ENCODE results near the gene OSBPL3. TPM values are rescaled to one million over a fixed set of nuclear protein-coding genes. Genes with fewer than 3 reads are reported as not detected.

OSBPL3 gene
- polyA plus RNA-seq, 1 of the 3 experiments (the other 2 are of a cell fraction), result 23.2 TPM

DNA sequence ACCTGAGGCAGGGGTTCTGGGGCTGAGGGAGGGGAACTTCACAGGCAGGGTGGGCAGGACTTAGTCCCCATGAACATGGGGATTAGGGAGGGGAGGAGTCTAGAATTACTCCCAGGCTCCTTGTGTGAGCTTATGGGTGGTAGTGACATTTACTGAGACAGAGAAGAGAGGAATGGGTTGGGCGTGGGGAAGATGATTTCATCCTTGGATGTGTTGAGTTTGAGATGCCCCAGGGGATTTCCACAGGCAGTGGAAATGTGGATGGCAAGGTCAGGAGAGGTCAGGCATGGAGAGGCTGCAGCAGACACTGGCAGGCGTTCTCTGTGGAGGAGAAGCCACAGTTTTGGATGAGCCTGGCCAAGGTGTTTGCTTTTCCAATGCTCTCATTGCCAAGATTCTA is 196.3 kb downstream of the OSBPL3 start:
- peaks cover 0 to 15% of the 10 kb centered on the region in 2 experiments; a peak in 1 of 4 replicates for H3K4me1 ChIP-seq (ENCODE audit: control insufficient read depth in 1 of 2, insufficient read depth in 2 of 2, low read depth in 1 of 2, low read length in 1 of 2)
- POLR2A ChIA-PET, result no interaction called here
- no peaks in the 10 kb centered on the region for H3K27me3 ChIP-seq (ENCODE audit: insufficient read depth)
- no peak overlapping the region for H2AFZ ChIP-seq (ENCODE audit: low read depth)
- H3K9ac ChIP-seq, result no peak overlapping the region
- WGBS (ENCODE audit: low lambda C conversion rate), result 76% methylated on average over 2 of the region's 2 CpGs
- no peaks in the 10 kb centered on the region for H3K79me2 ChIP-seq (ENCODE audit: insufficient read depth)
- no peak overlapping the region for H3K4me2 ChIP-seq
- no peaks in the 10 kb centered on the region for H3K9me3 ChIP-seq
- no peak overlapping the region for H3K27ac ChIP-seq (ENCODE audit: low read depth in 2 of 2, low read length in 1 of 2)
- no peak for DNase-seq
- TF ChIP-seq TAF1 (IDR thresholded peaks at IDR 0.05; ENCODE audit: borderline replicate concordance, low read depth, low read length) (no peak), GABPA (IDR thresholded peaks at IDR 0.05; ENCODE audit: low read depth) (no peak), FOSL2 (IDR thresholded peaks at IDR 0.05; ENCODE audit: borderline replicate concordance, low read depth) (no peak), GATA2 (CRISPR knock-in tag; IDR thresholded peaks at IDR 0.05) (no peak), SMC3 (IDR thresholded peaks at IDR 0.05; ENCODE audit: low read depth, low read length) (no peak), MXI1 (IDR thresholded peaks at IDR 0.05; ENCODE audit: low read depth, low read length) (no peak)
- TF ChIP-seq, protein P1, sequence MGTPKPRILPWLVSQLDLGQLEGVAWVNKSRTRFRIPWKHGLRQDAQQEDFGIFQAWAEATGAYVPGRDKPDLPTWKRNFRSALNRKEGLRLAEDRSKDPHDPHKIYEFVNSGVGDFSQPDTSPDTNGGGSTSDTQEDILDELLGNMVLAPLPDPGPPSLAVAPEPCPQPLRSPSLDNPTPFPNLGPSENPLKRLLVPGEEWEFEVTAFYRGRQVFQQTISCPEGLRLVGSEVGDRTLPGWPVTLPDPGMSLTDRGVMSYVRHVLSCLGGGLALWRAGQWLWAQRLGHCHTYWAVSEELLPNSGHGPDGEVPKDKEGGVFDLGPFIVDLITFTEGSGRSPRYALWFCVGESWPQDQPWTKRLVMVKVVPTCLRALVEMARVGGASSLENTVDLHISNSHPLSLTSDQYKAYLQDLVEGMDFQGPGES (IDR thresholded peaks at IDR 0.05; ENCODE audit: low read depth, low read length), result no peak
- TF ChIP-seq, protein P2, sequence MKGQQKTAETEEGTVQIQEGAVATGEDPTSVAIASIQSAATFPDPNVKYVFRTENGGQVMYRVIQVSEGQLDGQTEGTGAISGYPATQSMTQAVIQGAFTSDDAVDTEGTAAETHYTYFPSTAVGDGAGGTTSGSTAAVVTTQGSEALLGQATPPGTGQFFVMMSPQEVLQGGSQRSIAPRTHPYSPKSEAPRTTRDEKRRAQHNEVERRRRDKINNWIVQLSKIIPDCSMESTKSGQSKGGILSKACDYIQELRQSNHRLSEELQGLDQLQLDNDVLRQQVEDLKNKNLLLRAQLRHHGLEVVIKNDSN (IDR thresholded peaks at IDR 0.05; ENCODE audit: borderline replicate concordance, low read depth), result no peak
- TF ChIP-seq, protein P3, sequence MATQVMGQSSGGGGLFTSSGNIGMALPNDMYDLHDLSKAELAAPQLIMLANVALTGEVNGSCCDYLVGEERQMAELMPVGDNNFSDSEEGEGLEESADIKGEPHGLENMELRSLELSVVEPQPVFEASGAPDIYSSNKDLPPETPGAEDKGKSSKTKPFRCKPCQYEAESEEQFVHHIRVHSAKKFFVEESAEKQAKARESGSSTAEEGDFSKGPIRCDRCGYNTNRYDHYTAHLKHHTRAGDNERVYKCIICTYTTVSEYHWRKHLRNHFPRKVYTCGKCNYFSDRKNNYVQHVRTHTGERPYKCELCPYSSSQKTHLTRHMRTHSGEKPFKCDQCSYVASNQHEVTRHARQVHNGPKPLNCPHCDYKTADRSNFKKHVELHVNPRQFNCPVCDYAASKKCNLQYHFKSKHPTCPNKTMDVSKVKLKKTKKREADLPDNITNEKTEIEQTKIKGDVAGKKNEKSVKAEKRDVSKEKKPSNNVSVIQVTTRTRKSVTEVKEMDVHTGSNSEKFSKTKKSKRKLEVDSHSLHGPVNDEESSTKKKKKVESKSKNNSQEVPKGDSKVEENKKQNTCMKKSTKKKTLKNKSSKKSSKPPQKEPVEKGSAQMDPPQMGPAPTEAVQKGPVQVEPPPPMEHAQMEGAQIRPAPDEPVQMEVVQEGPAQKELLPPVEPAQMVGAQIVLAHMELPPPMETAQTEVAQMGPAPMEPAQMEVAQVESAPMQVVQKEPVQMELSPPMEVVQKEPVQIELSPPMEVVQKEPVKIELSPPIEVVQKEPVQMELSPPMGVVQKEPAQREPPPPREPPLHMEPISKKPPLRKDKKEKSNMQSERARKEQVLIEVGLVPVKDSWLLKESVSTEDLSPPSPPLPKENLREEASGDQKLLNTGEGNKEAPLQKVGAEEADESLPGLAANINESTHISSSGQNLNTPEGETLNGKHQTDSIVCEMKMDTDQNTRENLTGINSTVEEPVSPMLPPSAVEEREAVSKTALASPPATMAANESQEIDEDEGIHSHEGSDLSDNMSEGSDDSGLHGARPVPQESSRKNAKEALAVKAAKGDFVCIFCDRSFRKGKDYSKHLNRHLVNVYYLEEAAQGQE (IDR thresholded peaks at IDR 0.05; ENCODE audit: low read depth, low read length), result no peak
- H3K9me2 ChIP-seq, result no peaks in the 10 kb centered on the region
- CTCF ChIA-PET, result interaction anchor here (1.0 to 3.4 kb wide), 4 partner anchors 15 to 315 kb away, joined by 3 to 10 read pairs (median 4); no protein-coding TSS in a partner anchor
- H3F3A ChIP-seq (replicated peaks; ENCODE audit: insufficient read depth), result peaks cover 4% of the 10 kb centered on the region
- no peak overlapping the region for H3K4me3 ChIP-seq (ENCODE audit: low read depth in 2 of 2, low read length in 1 of 2)
- no peaks in the 10 kb centered on the region for H3K36me3 ChIP-seq (replicated peaks in 1 of 2; ENCODE audit: control insufficient read depth in 1 of 2, insufficient read depth in 2 of 2, low read length in 1 of 2)
- no peaks in the 10 kb centered on the region for H4K20me1 ChIP-seq (ENCODE audit: insufficient read depth)

DNA sequence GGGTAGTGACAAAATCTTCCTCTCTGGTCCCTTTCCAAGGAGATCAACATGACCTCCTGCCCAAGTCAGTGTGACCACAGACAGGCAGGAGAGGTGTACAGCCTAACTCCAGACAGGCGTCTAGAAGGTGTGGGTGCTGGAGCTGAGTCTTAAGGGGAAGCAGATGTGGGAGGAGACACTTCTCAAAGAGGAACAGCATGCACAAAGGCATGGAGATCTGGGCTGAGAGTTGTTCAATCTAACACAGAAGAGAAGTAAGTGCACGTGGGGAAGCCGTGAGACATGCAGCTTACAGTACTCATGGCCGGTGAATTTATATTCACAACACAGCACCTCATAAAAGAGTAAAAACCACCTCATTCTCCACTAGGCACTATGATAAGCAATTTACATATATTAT is 198.9 kb downstream of the OSBPL3 start:
- no peak overlapping the region for H3K4me2 ChIP-seq
- CTCF ChIA-PET, result interaction anchor here (1.2 kb wide), 1 partner anchor 313 kb away, joined by 4 read pairs; no protein-coding TSS in a partner anchor
- no peak overlapping the region for H3K27ac ChIP-seq (ENCODE audit: low read depth in 2 of 2, low read length in 1 of 2)
- TF ChIP-seq, protein P4, sequence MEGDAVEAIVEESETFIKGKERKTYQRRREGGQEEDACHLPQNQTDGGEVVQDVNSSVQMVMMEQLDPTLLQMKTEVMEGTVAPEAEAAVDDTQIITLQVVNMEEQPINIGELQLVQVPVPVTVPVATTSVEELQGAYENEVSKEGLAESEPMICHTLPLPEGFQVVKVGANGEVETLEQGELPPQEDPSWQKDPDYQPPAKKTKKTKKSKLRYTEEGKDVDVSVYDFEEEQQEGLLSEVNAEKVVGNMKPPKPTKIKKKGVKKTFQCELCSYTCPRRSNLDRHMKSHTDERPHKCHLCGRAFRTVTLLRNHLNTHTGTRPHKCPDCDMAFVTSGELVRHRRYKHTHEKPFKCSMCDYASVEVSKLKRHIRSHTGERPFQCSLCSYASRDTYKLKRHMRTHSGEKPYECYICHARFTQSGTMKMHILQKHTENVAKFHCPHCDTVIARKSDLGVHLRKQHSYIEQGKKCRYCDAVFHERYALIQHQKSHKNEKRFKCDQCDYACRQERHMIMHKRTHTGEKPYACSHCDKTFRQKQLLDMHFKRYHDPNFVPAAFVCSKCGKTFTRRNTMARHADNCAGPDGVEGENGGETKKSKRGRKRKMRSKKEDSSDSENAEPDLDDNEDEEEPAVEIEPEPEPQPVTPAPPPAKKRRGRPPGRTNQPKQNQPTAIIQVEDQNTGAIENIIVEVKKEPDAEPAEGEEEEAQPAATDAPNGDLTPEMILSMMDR (IDR thresholded peaks at IDR 0.05), result no peak
- TF ChIP-seq YY1 (IDR thresholded peaks at IDR 0.05; ENCODE audit: low read depth) (no peak), GATA2 (CRISPR knock-in tag; IDR thresholded peaks at IDR 0.05) (no peak), ELF1 (IDR thresholded peaks at IDR 0.05) (no peak), RAD21 (IDR thresholded peaks at IDR 0.05; ENCODE audit: low read length) (no peak), MEF2A (IDR thresholded peaks at IDR 0.05; ENCODE audit: borderline replicate concordance, low read depth) (no peak), SIN3A (IDR thresholded peaks at IDR 0.05; ENCODE audit: borderline replicate concordance, low read depth, low read length) (no peak), RXRA (IDR thresholded peaks at IDR 0.05; ENCODE audit: borderline replicate concordance, low read depth) (no peak), SMC3 (IDR thresholded peaks at IDR 0.05; ENCODE audit: low read depth, low read length) (no peak), EZH2phosphoT487 (IDR thresholded peaks at IDR 0.05; ENCODE audit: borderline replicate concordance, low read depth) (no peak), FOXM1 (IDR thresholded peaks at IDR 0.05; ENCODE audit: low read depth) (no peak)
- TF ChIP-seq, protein P5, sequence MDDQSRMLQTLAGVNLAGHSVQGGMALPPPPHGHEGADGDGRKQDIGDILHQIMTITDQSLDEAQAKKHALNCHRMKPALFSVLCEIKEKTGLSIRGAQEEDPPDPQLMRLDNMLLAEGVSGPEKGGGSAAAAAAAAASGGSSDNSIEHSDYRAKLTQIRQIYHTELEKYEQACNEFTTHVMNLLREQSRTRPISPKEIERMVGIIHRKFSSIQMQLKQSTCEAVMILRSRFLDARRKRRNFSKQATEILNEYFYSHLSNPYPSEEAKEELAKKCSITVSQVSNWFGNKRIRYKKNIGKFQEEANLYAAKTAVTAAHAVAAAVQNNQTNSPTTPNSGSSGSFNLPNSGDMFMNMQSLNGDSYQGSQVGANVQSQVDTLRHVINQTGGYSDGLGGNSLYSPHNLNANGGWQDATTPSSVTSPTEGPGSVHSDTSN (IDR thresholded peaks at IDR 0.05), result no peak
- TF ChIP-seq, protein P6, sequence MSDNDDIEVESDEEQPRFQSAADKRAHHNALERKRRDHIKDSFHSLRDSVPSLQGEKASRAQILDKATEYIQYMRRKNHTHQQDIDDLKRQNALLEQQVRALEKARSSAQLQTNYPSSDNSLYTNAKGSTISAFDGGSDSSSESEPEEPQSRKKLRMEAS (IDR thresholded peaks at IDR 0.05; ENCODE audit: low read depth), result no peak

More for the DNA sequence above, 198.9 kb downstream of the OSBPL3 start:
- Histone ChIP-seq H3K4me1 (ENCODE audit: control insufficient read depth in 1 of 2, insufficient read depth in 2 of 2, low read depth in 1 of 2, low read length in 1 of 2) (0 out of 4 replicates have a peak, but pooled peaks cover 0 to 8% of the 10 kb centered on the region in 2 experiments), H4K20me1 (ENCODE audit: insufficient read depth) (no peaks in the 10 kb centered on the region), H3K9ac (no peak overlapping the region), H3K4me3 (ENCODE audit: low read depth in 2 of 2, low read length in 1 of 2) (no peak overlapping the region), H3K36me3 (replicated peaks in 1 of 2; ENCODE audit: control insufficient read depth in 1 of 2, insufficient read depth in 2 of 2, low read length in 1 of 2) (no peaks in the 10 kb centered on the region), H2AFZ (ENCODE audit: low read depth) (no peak overlapping the region), H3K27me3 (ENCODE audit: insufficient read depth) (no peaks in the 10 kb centered on the region), H3K9me3 (no peaks in the 10 kb centered on the region), H3K79me2 (ENCODE audit: insufficient read depth) (no peaks in the 10 kb centered on the region), H3F3A (replicated peaks; ENCODE audit: insufficient read depth) (no peaks in the 10 kb centered on the region), H3K9me2 (no peaks in the 10 kb centered on the region)
- DNase-seq, result no peak
- POLR2A ChIA-PET, result no interaction called here
- 100% methylated on average over 4 of the region's 4 CpGs for WGBS (ENCODE audit: low lambda C conversion rate)

All from SK-N-SH (cell line).